Spleen (tissue), 11 donors: ENCODE data around the gene RPS6KA2. TPM values are rescaled to one million over a fixed set of nuclear protein-coding genes. Genes with fewer than 3 reads are reported as not detected.

Source experiments
- DNase-seq: peaks from one replicate; pipeline ENCODE4 v3.0.0-alpha.2; 2020
- H3K27ac ChIP-seq, 8 donors: fragments of 200-600 bp; sonication (generic) in 7 of 8; 1 replicate in 4 of 8; 2 replicates in 4 of 8; pipeline versions ENCODE4 v1.5.0 to v1.8.0; 2016 to 2021; ENCODE audit warnings: inconsistent platforms in 4 of 8, mild to moderate bottlenecking in 4 of 8, moderate library complexity in 1 of 8
- H3K27me3 ChIP-seq, 7 donors: fragments of 200-600 bp; sonication (generic) in 6 of 7; replicated peaks in 1 of 7; 1 replicate in 4 of 7; 2 replicates in 3 of 7; pipeline versions ENCODE4 v1.5.0 to v1.8.0; 2016 to 2021; ENCODE audit warnings: inconsistent platforms in 3 of 7, mild to moderate bottlenecking in 1 of 7
- H3K36me3 ChIP-seq, 6 donors: fragments of 200-600 bp; sonication (generic) in 5 of 6; 1 replicate in 4 of 6; 2 replicates in 2 of 6; pipeline versions ENCODE4 v1.5.0 to v1.8.0; 2016 to 2021; ENCODE audit warnings: inconsistent platforms in 2 of 6
- H3K4me1 ChIP-seq, 6 donors: fragments of 200-600 bp; sonication (generic) in 5 of 6; 1 replicate in 3 of 6; 2 replicates in 3 of 6; pipeline versions ENCODE4 v1.5.0 to v1.8.0; 2016 to 2021; ENCODE audit warnings: inconsistent platforms in 3 of 6
- H3K4me3 ChIP-seq, 8 donors: fragments of 200-600 bp; sonication (generic) in 7 of 8; 1 replicate in 4 of 8; 2 replicates in 4 of 8; pipeline versions ENCODE4 v1.5.0 to v1.8.0; 2016 to 2021; ENCODE audit warnings: inconsistent platforms in 4 of 8, mild to moderate bottlenecking in 4 of 8, moderate library complexity in 2 of 8
- H3K9me3 ChIP-seq, 8 donors: fragments of 200-600 bp; sonication (generic) in 7 of 8; 1 replicate in 4 of 8; 2 replicates in 4 of 8; pipeline versions ENCODE4 v1.5.0 to v1.8.0; 2016 to 2021; ENCODE audit warnings: inconsistent platforms in 4 of 8
- POLR2A ChIP-seq, 3 donors: fragments of 450-650 bp; IDR thresholded peaks; one replicate each; pipeline ENCODE4 v1.5.1; 2017; ENCODE audit warnings: antibody characterized with exemption in 3 of 3, mild to moderate bottlenecking in 1 of 3
- POLR2AphosphoS5 ChIP-seq, 3 donors: sonication (generic); formaldehyde crosslinking; IDR thresholded peaks; one replicate each; pipeline ENCODE4 v1.5.1; 2017; ENCODE audit warnings: antibody characterized with exemption in 3 of 3
- WGBS, 5 donors: extraction: QIAGEN DNeasy Blood & Tissue Kit in 3 of 5; methylation state at CpG; one replicate each; pipeline versions ENCODE4 v1.1.5 to v1.1.7; 2013 to 2018; 5-methylcytosine and 5-hydroxymethylcytosine counted together
- intact Hi-C: fragments of 100-400 bp; cut with DNase I; formaldehyde crosslinking; loops from one replicate; pipeline ENCODE4 v1.15.0; 2023; ENCODE audit warnings: low total_unique reads
- polyA plus RNA-seq, 3 donors: library from polyadenylated mRNA; stranded (reverse); fragments of 200-250 nt; gene quantifications; one replicate each; pipeline ENCODE4 v1.2.1, GENCODE V29; 2013
- total RNA-seq, 7 donors: library from RNA; depleted of rRNA in 3 of 7; stranded (reverse); fragments of >200 nt in 3 of 7; fragmentation: NEBNext Ultra II Directional in 4 of 7; extraction: Animal tissue kit (Norgen Biotek cat#: 25700) in 4 of 7; gene quantifications; one replicate each; pipeline versions ENCODE4 v1.1.0 to v1.2.1, GENCODE V29; 2016 to 2021
- TF ChIP-seq, protein P1 (sequence below), 11 experiments: fragments of 200-600 bp in 7 of 11; fragments of 450-650 bp in 4 of 11; sonication (generic) in 4 of 11; IDR thresholded peaks in 8 of 11; conservative IDR thresholded peaks in 3 of 11; 1 replicate in 7 of 11; 2 replicates in 4 of 11; pipeline versions ENCODE4 v1.4.0 to v1.8.0; 2016 to 2021; ENCODE audit warnings: antibody characterized with exemption in 11 of 11, inconsistent platforms in 4 of 11, mild to moderate bottlenecking in 1 of 11
- donor health status: healthy with polysubstance abuse.
- donor health status: DM: no; HTN: no; CAD: no; lungs with moderate emphysema.
- donor health status: DM: no; HTN: no; CAD: no.
- donor health status: Bipolar disorder and iron deficiency.
- donor health status: healthy.
- donor health status: DM: no; HTN: no; CAD: no.
- donor health status: DM: yes; HTN: yes; CAD: no.

The RPS6KA2 gene
- total and polyA plus RNA-seq, 10 donors: 7.6 to 123 (median 58.1) TPM

GRCh38 chr6:166546653-166547052, 80.4 kb downstream of the RPS6KA2 start:
- Histone ChIP-seq H3K27me3 (no peaks in the 10 kb centered on the region), H3K27ac (no peak overlapping the region), H3K4me3 (no peak overlapping the region), H3K4me1 (peaks cover 0 to 10% (median 8%) of the 10 kb centered on the region in 6 donors), H3K9me3 (no peaks in the 10 kb centered on the region), H3K36me3 (peaks cover 0 to 21% (median 0%) of the 10 kb centered on the region in 6 donors)
- intact Hi-C loops: no loop called here
- no peak for DNase-seq
- TF ChIP-seq, protein P1, sequence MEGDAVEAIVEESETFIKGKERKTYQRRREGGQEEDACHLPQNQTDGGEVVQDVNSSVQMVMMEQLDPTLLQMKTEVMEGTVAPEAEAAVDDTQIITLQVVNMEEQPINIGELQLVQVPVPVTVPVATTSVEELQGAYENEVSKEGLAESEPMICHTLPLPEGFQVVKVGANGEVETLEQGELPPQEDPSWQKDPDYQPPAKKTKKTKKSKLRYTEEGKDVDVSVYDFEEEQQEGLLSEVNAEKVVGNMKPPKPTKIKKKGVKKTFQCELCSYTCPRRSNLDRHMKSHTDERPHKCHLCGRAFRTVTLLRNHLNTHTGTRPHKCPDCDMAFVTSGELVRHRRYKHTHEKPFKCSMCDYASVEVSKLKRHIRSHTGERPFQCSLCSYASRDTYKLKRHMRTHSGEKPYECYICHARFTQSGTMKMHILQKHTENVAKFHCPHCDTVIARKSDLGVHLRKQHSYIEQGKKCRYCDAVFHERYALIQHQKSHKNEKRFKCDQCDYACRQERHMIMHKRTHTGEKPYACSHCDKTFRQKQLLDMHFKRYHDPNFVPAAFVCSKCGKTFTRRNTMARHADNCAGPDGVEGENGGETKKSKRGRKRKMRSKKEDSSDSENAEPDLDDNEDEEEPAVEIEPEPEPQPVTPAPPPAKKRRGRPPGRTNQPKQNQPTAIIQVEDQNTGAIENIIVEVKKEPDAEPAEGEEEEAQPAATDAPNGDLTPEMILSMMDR (IDR thresholded peaks at IDR 0.05 in 8 of 11, conservative IDR thresholded peaks at IDR 0.05 in 3 of 11): no peak
- TF ChIP-seq POLR2AphosphoS5 (IDR thresholded peaks at IDR 0.05): no peak
- TF ChIP-seq POLR2A (IDR thresholded peaks at IDR 0.05): no peak
- 88 to 95% (median 91%) methylated on average over 6 of the region's 6 CpGs for WGBS, 5 donors

DNA sequence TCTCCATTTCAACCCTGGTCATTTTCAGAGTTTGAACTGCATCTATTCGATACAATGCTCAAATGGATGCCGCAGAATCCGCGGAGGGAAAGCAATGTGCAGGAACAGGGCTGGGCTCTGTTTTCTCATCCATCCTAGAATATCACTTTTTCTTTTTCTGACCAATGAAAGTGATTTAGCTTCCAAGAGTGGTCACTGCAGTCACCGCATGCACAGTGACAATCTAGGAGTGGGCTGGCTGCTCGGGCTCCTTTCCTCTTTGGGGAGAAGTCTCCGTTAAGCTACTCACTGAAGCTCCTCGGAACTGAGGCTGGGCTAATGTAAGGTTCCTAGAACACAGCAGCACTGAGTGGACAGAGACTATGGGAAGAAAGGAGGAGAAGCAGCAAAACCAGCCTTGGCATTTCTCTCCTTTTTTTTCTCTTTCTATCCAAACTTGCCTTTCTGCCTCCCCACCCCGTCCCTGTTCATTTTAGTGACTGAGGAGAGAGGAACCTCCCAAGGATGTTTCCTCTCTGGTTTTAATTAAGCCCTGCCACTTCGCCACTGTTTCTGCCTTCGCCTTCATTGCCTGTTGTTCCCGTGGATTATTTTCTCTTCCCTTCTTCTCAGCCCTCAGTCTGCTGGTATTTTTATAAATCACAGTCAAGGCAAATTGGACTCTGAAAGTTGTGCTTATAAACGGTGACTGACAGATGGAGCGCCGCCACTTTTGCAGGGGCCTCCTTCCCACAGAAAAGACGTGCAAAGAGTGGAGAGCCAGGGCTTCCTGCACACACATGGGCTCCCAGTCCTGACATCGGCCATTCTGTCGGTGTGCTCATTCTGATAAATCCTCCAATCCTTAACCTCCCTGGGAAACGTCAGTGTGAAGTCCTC, 81.7 kb downstream of the RPS6KA2 start:
- Histone ChIP-seq H3K27me3 (no peaks in the 10 kb centered on the region), H3K4me3 (no peak overlapping the region), H3K4me1 (peaks cover 0 to 23% (median 18%) of the 10 kb centered on the region in 6 donors), H3K36me3 (peaks cover 0 to 21% (median 0%) of the 10 kb centered on the region in 6 donors), H3K27ac (no peak overlapping the region), H3K9me3 (no peaks in the 10 kb centered on the region)
- DNase-seq: peak; percentile 19
- 90 to 95% (median 92%) methylated on average over 19 of the region's 19 CpGs for WGBS, 5 donors
- TF ChIP-seq POLR2AphosphoS5 (IDR thresholded peaks at IDR 0.05) (no peak), POLR2A (IDR thresholded peaks at IDR 0.05) (no peak)
- TF ChIP-seq, protein P1 (IDR thresholded peaks at IDR 0.05 in 8 of 11, conservative IDR thresholded peaks at IDR 0.05 in 3 of 11): no peak
- intact Hi-C loops: no loop called here

GRCh38 chr6:166544296-166544605, 82.8 kb downstream of the RPS6KA2 start:
- WGBS, 5 donors: 91 to 96% (median 94%) methylated on average over 10 of the region's 10 CpGs
- Histone ChIP-seq H3K4me1 (peaks cover 4 to 29% (median 19%) of the 10 kb centered on the region in 6 donors), H3K4me3 (no peak overlapping the region), H3K27ac (no peak overlapping the region), H3K9me3 (no peaks in the 10 kb centered on the region), H3K36me3 (peaks cover 0 to 21% (median 0%) of the 10 kb centered on the region in 6 donors), H3K27me3 (no peaks in the 10 kb centered on the region)
- DNase-seq: peak; percentile 44
- intact Hi-C loops: no loop called here
- TF ChIP-seq POLR2AphosphoS5 (IDR thresholded peaks at IDR 0.05): no peak
- no peak for TF ChIP-seq POLR2A (IDR thresholded peaks at IDR 0.05)
- TF ChIP-seq, protein P1 (IDR thresholded peaks at IDR 0.05 in 8 of 11, conservative IDR thresholded peaks at IDR 0.05 in 3 of 11): no peak

- Histone ChIP-seq H3K4me1 (peaks cover 4 to 30% (median 21%) of the 10 kb centered on the region in 6 donors), H3K27me3 (no peaks in the 10 kb centered on the region), H3K36me3 (peaks cover 0 to 21% (median 0%) of the 10 kb centered on the region in 6 donors), H3K9me3 (no peaks in the 10 kb centered on the region), H3K4me3 (no peak overlapping the region), H3K27ac (no peak overlapping the region)
- peak; percentile 22 for DNase-seq
- TF ChIP-seq POLR2A (IDR thresholded peaks at IDR 0.05) (no peak), POLR2AphosphoS5 (IDR thresholded peaks at IDR 0.05) (no peak)
- TF ChIP-seq, protein P1 (IDR thresholded peaks at IDR 0.05 in 8 of 11, conservative IDR thresholded peaks at IDR 0.05 in 3 of 11): no peak
- intact Hi-C loops: no loop called here
- WGBS, 5 donors: 90 to 94% (median 93%) methylated on average over 9 of the region's 9 CpGs
Measured at GRCh38 chr6:166543603-166544295, 83.3 kb downstream of the RPS6KA2 start.
